Measurements from ENCODE around the gene EXOC6B.

EXOC6B gene

DNA sequence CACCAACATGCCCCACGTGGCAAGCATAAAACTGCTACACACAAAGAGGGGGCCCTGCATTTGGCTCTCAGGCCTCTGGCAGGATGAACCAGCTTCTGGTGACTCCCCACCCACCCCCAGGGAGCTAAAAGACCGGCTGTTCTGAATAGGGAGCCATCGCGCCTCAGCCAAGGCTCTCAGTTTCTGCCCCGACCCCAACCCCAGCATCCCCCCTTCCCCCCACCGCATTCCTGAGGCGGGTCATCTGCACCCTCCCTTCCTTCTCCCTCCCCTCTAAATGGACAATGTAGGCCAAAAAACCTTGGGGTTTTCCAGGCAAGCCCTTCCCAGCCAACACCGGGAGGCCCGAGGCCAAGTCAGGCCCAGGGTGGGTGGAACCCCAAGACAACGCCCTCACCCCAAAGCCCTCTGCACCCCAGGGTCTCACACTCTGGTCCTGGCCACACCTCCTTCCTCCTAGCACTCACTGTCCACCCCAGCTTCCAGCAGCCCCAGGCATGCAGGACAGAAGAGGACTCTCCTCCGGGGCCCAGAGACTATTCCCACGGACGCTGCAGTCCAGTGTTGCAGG is 683.9 kb downstream of the EXOC6B start:
- no peak for DNase-seq

DNA sequence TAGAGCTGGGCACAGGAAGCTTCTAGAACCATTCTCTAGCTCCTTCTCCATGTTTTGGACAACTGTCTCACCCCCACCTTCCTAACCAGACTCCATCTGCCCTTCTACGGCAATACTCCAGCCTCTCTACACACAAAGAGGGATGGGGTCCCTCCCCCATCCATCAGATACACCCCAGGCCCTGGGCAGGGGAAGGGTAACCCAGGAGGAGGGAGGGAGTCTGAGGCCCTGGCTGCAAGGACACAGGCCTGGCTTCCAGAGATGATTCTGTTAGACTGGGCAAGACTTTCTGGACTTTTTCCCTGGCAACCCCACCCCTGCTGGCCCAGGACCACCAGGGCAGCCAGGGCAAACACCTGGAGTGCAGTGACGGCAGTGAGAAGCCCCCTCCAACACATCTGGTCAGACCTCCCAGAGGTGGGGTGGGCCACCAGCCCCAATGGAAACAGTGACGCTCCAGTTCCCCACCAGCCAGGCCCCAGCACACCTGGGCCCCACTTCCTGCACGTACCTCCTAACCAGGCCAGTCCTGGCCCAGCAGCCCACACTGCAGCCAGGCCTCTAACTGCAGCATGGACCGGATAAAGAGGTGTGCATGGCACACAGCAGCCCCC is 684.7 kb downstream of the EXOC6B start:
- DNase-seq, result peak; percentile 57

DNA sequence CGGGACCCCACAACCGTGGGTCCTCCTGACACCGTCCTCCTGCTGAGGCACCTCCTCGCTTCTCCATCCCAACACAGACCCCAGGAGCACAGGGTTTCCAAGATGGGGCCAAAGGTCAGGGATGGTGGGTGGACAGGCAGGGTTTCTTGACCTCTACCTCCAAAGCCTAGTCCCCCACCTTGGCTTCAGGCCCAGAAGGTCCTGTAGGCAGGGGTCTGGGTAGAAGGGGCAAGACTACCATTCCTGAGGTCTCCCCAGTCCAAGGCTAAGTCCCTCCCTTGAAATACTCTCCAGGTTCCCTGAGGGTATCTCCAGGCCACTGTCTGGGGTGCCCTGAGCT is 685.2 kb downstream of the EXOC6B start:
- DNase-seq, result peak; percentile 32

DNA sequence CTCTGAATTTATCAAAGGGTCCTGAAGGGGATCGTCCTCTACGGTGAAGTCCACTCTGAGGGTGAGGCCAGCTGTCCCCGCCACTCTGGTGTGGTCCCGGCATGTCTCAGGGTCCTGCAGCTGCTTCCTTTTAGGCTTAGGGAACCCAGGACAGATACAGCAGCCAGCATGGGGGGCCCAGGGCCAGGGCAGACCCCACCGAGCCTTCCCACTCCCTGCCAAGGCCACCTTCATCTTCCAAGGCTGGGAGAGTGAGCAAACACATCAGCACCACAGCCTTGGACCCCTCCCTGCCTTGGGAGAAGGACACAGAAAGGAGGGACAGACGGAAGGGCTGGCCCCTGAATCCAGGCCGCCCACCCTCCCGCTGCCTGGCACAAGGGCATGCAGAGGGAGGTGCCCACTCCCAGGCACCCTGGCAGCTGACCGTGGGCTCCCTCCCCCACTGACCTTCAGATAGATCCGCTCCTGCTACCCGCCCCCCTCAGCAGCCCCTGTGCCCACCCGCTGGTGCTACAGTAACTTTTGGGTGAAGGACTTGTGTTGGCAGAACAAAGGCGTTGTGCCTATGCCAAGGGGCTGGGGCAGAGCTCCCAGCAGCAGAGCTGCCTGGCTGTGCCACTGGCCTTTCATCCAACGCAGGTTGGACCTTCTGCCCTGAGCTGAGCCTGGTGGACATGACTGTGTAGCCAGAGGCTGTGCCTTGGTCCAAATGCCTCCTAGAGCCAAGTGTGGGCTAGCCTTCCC is 685.8 kb downstream of the EXOC6B start:
- DNase-seq, result peak; percentile 34

DNA sequence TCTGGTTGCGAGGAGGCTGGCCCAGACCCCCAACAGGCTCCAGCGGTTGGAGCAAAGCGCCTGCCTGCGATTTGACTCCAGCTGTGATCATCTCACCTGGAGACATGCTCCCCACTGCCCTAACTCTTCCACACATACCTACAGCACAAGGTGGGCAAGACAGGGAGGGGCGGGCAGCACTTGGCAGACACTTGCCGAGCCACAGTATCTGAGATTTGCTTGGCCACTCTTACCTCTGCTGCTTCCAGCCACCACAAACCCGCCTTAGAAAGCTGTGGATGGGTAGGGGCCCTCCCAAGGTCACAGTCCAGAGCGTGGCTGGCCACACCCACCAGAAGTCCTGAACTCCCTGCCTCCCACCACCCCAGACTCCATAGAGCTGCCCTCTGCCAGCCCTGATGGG is 686.4 kb downstream of the EXOC6B start:
- no peak for DNase-seq

DNA sequence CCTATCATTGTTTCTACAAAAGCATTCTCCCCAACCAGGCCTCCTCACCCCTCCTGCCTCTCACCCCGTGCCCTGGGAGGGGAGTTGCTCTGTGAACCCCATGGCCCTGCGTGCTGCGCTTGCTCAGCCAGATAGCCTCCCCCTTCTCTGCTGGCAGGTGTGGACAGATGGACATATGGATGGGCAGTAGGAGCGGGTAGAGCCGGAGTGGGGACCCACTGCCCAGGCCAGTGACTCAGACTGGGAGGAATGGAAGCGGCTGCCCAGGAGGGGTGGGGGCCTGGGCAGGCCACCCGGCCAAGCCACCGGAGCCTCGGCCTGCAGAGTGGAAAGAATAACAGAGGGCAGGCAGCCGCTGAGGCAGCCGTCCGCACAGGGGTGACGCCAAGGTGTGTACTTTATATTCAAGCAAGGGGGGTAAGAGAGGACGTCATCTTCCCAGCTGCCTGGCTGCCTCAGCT is 686.9 kb downstream of the EXOC6B start:
- peak; percentile 70 for DNase-seq

DNA sequence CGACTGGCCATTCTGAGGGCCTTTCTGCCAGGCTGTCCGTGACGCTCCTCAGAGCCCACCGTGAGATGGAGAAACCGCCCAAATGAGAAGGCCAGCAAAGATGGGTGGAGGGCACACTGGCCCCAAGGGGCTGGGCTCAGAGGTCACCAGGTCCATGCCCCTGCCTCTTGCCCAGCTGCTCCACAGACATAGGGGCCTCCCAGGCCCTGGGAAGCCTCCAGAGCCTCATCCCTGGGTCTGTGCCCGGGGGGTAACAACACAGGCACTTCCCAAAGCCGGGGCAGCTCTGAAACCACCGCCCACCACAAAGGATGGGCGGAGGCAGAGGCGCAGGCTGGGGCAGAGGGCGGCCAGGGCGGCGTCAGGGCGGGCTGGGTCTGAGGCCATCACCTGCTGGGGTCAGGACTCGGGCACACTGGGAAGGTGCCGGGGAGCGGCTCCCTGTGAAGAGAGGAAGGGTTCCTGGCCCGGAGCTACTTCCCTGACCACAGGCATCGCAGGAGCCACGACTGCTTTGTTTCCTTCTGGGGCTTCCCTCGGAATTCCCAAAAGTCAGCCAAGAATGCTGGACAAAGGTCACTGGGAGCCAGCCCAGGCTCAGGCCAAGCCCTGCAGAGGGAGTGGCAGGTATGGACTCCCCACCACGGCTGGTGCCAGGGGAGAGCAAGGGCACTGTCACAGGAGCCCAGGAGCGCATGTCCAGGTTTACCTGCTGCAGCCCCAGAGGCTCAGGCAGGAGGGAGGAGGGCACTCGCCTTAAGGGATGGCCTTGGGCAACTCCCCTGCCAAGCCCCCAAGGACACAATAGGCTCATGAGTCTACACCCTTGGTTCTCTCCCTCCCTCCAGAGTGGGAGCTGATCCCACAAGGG is 687.6 kb downstream of the EXOC6B start:
- DNase-seq, result peak; percentile 41

DNA sequence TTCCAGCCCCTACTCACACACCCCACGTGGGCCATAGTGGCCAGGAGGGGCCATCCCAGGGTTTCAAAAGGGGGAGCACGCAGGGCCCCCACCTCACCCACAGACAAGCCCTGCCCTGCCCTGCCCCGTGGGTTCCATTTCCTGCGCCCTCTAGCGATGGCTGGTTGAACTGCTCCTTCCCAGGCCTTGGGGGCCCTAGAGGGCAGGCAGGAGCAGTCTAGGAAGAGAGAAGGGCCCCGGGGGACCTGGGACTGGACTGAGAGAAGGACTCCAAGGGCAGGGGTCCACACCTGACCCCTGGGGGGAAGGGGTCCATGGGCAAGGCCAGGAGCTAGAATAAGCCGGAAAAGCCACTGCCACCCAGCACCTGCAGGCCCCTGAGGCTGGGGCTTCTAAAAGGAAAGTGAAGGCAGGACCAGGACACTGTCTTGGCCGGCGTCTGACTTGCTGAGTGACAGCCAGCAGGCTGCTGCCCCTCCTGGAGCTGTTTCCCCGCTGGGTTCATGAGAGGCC is 688.3 kb downstream of the EXOC6B start:
- peak; percentile 55 for DNase-seq

DNA sequence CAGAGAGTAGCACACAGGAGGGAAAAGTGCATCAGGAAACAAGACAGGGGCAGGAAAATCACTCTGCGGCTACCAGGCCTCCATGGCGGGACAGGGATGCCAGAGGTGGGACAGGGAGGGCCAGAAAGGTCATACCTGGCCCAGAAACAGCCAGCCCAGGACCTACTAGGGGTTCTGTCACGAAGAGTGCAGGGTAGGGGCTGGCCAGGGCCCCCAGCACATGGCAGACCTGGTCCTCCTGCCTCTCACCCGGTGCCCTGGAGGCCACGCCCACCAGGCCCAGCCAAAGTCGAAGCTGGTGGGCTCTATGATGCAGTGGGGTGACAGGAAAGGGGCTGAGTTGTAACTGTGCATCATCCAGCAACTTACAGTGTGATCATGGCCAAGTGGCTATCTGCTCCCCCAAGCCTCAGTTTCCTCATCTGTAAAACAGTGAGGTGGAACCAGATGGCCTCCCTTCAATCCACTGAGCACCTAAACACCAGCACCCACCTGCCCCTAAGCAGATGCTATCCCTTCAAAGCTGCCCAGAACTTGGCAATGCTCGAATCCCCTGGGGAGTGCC is 688.8 kb downstream of the EXOC6B start:
- peak; percentile 27 for DNase-seq

DNA sequence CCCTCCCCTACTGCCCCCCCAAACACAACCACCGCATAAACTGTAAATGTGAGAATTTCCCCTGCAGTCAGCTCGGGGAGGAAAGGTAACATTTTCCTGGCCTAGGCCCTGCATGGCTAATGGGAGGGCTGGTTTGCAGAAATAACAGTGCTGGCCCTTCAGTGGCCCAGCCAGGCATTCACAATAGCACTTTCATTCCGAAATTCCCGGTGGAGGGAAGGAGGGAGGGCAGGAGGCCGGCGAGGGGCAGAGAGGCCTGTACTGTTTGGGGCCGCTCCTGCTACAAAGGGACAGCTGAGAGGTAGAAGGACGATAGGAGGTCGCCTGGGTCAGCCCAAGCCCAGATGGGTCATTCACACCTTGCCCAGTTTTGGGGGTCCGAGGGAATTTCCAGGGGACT is 689.5 kb downstream of the EXOC6B start:
- peak; percentile 66 for DNase-seq

DNA sequence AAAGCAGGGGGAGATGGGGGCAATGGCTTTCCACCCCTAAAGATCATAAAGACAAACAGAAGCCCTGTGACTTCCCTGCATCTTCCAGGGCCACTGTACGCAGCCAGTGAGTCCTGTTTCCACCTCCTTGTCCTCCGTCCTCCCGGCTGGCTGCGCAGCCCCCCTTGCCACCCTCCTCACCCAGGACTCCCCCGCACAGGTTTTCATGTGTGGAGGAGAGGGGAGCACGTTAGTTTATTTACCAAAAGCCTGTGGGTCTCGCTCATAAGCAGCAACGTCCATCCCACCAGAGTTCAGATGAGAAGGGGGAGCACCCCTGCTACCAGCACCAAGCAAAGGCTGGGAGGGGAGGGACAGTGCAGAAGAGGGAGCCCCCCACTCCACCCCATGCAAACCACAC is 689.9 kb downstream of the EXOC6B start:
- DNase-seq, result no peak

DNA sequence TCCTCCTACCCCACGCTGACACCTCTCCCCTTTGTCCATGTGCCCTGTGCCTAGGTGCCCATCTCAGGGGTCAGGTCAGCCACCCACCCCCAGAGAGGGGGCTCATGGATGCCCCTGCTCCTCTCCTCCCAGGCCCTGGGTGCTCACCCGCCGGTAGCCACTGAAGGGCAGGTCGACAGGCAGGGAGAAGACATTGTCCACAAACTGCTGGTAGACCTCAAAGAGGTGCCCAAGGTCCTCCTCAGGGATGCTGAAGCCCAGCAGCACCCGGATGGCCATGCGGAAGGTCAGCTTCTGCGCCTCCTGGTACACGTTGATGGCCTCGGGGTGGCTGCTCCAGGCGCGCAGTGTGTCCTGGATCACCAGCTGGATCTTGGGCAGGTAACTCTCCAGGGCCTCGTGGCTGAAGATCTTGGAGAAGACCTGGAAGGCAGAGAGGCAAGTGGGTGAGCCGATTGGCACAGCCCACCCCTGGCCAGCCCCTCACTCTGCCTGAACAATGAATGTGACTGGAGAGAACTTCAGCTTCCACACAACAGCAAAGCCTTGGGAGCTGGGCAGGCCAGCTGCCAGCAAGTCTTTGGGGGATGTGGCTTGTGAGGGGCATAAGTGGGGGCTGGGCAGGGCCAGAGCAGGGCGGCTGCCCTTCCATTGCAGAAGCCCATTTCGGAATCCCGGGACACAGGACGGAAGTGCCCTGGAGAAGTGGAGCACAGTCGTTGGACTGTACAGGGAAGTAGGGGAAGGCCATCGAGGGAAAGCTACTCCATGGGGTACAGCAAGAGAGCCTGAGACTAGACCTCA is 690.6 kb downstream of the EXOC6B start:
- DNase-seq, result peak; percentile 29

DNA sequence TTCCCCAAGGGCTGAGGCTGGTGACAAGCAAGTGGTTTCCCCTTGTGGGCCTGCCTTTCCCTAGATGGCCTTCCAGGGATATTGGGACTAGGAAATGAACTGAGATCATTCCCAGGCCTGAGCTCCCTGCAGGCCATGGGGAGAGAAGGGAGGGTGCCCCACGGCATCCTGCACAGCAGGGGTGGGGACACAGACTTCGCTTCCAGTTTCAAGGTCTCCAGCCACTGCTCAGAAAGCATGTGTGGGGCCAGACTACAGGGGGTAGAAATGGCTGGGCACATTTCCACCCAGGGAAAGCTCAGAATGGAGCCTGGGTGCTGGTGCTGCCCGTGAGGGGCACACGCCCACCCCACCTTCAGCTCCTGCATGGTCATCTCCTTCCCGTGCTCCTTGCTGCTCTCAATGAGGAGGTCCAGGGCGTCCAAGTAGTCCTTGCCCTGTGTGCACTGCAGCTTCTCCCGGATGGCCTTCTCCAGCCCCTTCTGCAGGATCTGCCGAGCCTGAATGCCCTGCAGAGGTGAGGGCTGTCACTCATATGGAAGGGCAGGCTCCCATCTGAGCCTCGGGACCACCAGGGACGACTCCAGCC is 691.3 kb downstream of the EXOC6B start:
- peak; percentile 23 for DNase-seq

DNA sequence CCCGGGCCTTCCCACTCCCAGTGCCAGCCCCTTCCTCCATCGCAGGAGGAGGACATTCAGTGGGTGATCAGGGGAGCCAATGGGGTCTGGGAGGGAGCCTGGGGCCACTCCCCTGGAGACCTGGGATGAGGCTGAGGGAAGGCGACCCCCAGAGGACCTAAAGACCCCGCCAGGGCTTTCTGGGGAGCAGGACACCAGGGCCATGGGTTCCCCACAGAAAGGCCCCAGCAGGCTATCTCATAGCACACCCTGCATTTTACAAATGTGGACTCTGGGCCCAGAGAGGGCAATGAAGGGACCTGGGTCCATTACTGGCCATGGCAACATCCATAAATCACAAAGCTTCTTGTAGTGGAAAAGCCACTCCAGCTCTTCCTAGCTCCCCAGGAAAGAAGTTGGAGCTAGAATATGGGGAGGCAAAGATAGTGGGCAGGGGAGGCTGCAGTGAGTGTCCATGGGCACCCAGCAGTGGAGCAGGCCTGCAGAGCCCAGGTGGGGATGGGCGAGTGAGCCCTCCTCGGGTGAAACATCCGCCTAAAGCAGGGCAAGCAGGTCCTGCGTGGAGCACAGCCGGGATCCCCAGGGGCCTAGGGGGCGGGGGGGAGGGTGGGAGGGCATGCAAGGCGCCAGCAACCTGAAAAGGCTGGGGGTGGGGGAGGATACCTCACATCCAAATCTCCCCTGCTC is 692.0 kb downstream of the EXOC6B start:
- DNase-seq, result peak; percentile 25

DNA sequence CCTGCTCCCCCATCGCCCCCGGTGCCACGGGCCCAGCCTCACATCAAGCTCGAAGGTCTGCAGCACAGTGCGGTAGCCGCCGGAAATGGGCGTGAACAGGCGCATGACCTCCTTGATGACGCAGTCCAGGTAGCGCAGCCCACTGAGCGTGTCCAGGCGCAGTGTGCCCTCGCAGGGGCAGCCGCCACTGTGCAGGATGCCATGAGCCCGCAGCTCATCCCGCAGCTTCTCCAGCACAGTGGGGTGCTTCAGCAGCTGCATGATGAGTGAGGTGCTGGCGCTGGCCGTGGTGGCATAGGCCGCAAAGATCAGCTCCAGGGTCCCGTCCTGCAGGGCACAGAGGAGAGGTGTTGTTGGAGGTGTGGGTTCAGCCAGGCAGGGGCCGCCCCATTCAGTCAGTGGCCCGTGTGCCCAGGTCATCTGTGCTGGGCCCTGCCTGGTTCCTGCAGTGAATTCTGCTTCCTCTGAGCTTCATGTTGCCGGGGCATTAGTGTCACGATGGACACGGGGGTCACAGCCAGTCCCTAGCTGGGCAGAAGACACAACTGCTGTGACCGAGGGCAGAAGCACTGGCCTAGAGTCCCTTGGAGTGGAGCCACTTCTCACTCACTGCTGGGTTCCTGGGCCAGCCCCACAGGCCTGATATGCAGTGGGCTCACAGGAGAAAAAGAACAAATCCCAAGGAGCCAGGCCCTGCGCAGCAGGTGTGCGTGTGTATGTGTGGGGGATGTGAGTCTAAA is 692.7 kb downstream of the EXOC6B start:
- DNase-seq, result peak; percentile 10

DNA sequence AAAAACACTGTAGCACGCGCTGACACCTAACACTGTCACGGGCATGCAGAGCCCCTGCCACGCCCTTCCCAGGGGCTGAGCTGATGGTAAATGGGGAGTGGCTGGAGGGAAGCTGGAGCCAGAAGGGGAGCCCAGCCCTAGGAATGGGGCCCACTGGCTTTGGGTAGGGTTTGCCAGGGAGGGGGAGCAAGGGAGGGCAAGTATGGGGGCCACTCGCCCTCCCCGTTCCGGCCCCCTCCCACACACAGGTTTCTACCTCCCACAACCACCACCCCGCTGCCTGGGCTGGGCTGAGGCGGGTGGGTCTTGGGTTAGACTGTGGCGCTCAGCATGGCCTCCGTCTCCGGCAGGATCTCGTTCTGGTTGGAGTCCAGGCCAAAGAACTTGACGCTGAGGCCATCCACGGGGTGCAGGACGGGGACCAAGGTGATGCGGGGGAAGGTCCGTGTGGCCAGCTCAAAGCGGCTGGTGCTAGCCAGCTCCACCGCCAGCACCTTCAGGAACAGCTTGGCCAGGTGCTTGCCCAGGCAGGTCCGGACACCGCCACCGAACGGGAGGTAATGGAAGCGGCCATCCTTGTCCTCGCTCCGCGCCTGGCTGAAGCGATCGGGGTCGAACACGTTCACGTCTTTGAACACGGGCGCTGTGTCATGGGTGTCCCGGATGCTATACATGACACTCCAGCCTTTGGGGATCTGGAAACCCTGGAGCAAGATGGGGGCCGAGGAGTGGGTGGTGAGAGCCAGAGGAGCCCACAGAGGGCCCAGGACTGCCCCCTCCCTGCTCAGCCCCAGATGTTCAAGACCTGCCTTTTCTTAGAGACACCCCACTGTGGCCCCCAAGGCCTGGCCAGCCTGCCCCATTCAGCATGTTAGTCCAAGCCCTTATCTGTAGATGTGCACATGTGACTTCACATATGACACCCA is 693.7 kb downstream of the EXOC6B start:
- peak; percentile 23 for DNase-seq

DNA sequence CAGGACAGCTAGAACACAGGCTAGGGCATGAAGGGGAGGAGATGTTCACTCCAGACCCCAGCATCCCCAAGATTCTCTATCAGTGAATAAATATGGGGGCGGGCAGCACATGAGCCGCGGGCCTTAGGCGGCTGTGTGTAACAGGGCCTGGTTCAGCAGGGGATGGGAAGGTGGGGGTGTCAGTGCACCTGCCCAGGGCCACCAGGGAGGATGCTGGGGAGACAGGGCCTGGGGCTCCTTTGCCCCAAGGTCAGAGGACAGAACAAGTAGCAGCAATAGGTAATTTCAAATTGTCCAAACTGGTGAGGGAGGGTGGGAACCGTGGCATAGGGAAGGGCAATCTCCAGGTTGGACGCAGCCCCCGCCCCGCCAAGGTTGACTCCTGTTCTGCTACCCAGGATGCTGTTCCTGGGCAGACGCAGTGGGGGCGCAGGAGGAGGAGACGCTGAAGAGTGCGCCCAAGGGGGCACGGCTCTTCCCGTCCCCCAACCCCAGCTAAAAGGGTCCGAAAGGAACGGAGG is 694.4 kb downstream of the EXOC6B start:
- no peak for DNase-seq

DNA sequence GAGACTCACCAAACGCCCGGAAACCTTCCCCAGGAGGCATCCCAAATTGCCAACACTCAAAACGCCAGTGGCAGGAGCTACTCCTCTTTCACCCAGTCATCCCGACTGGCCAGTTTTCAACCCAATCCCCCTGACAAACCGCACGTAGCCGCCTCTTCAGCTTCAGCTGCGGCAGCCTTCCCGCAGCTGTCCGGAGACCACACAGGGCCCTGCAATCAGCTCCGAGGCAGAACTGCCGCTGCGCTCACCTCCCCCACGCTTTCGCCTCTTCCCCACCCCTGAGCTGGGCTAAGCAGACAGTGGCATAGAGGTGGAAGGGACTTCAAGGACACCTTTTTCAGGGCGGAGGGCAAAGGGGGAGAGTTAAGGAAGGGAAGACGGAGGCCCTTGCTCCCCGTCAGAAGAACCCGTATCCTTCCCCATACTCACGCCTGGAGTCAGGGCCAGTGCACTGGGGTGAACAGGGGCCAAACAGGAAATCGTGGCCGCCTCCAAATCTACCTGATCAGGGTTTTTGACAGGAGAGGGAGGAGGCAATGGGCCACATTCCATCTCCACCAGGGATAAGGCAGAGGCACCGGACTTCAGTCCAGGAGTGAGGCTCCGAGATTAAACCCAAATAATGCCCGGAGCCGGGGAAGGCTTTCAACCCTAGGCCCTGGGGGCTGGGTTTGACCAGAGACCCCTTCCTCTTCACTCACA is 695.0 kb downstream of the EXOC6B start:
- no peak for DNase-seq

All from left hindlimb (tissue), 1 donor.